ENCODE data around the gene NOX4. TPM values are rescaled to one million over a fixed set of nuclear protein-coding genes. Genes with fewer than 3 reads are reported as not detected.
"Not testable (repeated sequence)": the region's sequence is repeated elsewhere in the genome, so short reads cannot be mapped to it uniquely, and the experiment has no call there.

The NOX4 gene
- total RNA-seq, 4 donors from 2014 or later = 38.4 to 129 (median 67.4) TPM

DNA sequence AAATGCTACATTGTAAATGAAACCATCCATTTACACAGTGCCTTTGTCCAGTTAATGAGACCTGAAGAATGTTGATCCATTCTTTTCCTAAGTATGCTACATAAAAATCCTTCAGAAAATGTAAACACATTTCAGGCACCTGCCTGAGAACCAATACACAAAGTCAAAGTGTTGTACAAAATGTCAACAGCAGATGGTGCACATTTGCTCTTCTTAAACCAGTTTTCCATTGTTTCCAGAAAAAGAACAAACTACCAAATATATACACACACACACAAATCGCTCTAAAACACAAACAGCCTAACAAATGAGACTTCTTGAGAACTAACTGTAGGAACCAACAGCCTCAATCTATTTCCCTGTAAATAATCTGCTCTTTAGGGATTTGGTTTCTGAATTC lies 157.5 kb downstream of the NOX4 start:
- not testable (repeated sequence) for H3K4me1 ChIP-seq, H3K9me3 ChIP-seq, H3K4me3 ChIP-seq, H3K27ac ChIP-seq, H3K27me3 ChIP-seq, H3K36me3 ChIP-seq
- 13 to 22% methylated on average over 1 of the region's 1 CpG for WGBS, 2 donors
- TF ChIP-seq, protein P1, sequence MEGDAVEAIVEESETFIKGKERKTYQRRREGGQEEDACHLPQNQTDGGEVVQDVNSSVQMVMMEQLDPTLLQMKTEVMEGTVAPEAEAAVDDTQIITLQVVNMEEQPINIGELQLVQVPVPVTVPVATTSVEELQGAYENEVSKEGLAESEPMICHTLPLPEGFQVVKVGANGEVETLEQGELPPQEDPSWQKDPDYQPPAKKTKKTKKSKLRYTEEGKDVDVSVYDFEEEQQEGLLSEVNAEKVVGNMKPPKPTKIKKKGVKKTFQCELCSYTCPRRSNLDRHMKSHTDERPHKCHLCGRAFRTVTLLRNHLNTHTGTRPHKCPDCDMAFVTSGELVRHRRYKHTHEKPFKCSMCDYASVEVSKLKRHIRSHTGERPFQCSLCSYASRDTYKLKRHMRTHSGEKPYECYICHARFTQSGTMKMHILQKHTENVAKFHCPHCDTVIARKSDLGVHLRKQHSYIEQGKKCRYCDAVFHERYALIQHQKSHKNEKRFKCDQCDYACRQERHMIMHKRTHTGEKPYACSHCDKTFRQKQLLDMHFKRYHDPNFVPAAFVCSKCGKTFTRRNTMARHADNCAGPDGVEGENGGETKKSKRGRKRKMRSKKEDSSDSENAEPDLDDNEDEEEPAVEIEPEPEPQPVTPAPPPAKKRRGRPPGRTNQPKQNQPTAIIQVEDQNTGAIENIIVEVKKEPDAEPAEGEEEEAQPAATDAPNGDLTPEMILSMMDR (IDR thresholded peaks at IDR 0.05) = peak in 4 of 5 experiments; percentile 7 to 66 (median 36)
- peak in 1 of 2 donors; percentile 29 for DNase-seq (ENCODE audit: low spot score in 2 of 2)

- not testable (repeated sequence) for H3K4me1 ChIP-seq; H3K4me3 ChIP-seq; H3K9me3 ChIP-seq; DNase-seq (ENCODE audit: low spot score in 2 of 2); H3K27ac ChIP-seq; H3K36me3 ChIP-seq; H3K27me3 ChIP-seq
- 62 to 74% methylated on average over 4 of the region's 4 CpGs for WGBS, 2 donors
Measured at GRCh38 chr11:89331940-89332339, 159.2 kb downstream of the NOX4 start.

GRCh38 chr11:89327885-89328284 lies 163.3 kb downstream of the NOX4 start:
- H3K4me1 ChIP-seq = no peaks in the 10 kb centered on the region
- no peak for DNase-seq (ENCODE audit: low spot score in 2 of 2)
- no peaks in the 10 kb centered on the region for H3K27me3 ChIP-seq
- no peak overlapping the region for H3K27ac ChIP-seq
- H3K9me3 ChIP-seq = no peaks in the 10 kb centered on the region
- H3K4me3 ChIP-seq = no peak overlapping the region
- no peak for TF ChIP-seq EP300 (IDR thresholded peaks at IDR 0.05)
- TF ChIP-seq, protein P1 (IDR thresholded peaks at IDR 0.05) = no peak
- no peak for TF ChIP-seq POLR2A (IDR thresholded peaks at IDR 0.05)
- WGBS, 2 donors = 74 to 79% methylated on average over 5 of the region's 5 CpGs
- H3K36me3 ChIP-seq = no peaks in the 10 kb centered on the region

DNA sequence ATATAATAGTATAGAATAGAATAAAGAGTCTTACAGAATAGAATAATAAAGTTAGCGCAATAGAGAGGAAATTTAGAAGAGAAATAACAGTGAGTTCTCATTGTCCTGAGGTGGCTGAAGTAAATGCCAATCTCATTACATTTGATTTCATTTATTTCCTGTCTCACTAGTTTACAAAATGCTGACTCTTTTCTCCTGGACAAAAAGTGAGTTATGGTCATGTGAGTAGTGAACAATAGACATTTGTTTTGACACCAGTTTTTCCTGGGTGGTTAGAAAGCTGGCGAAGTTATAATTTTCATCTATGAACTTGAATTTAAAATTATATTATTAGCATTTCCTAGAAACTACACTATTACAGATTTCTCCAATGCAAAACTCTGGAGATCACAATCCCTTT lies 169.8 kb downstream of the NOX4 start:
- 43 to 54% methylated on average over 2 of the region's 2 CpGs for WGBS, 2 donors
- no peak for TF ChIP-seq POLR2A (IDR thresholded peaks at IDR 0.05)
- TF ChIP-seq, protein P1 (IDR thresholded peaks at IDR 0.05) = no peak
- no peak for TF ChIP-seq EP300 (IDR thresholded peaks at IDR 0.05)
- Histone ChIP-seq H3K27ac (peak overlapping the region in 1 of 4 donors; percentile 5), H3K27me3 (no peaks in the 10 kb centered on the region), H3K9me3 (peaks cover 0 to 7% (median 0%) of the 10 kb centered on the region in 4 donors), H3K4me3 (no peak overlapping the region), H3K36me3 (no peaks in the 10 kb centered on the region), H3K4me1 (no peaks in the 10 kb centered on the region)
- DNase-seq (ENCODE audit: low spot score in 2 of 2) = no peak

GRCh38 chr11:89310607-89311006 lies 180.6 kb downstream of the NOX4 start:
- not testable (repeated sequence) for H3K27me3 ChIP-seq; H3K4me1 ChIP-seq; H3K9me3 ChIP-seq; DNase-seq (ENCODE audit: low spot score in 2 of 2); H3K36me3 ChIP-seq; H3K27ac ChIP-seq; H3K4me3 ChIP-seq
- 66 to 76% methylated on average over 3 of the region's 3 CpGs for WGBS, 2 donors

DNA sequence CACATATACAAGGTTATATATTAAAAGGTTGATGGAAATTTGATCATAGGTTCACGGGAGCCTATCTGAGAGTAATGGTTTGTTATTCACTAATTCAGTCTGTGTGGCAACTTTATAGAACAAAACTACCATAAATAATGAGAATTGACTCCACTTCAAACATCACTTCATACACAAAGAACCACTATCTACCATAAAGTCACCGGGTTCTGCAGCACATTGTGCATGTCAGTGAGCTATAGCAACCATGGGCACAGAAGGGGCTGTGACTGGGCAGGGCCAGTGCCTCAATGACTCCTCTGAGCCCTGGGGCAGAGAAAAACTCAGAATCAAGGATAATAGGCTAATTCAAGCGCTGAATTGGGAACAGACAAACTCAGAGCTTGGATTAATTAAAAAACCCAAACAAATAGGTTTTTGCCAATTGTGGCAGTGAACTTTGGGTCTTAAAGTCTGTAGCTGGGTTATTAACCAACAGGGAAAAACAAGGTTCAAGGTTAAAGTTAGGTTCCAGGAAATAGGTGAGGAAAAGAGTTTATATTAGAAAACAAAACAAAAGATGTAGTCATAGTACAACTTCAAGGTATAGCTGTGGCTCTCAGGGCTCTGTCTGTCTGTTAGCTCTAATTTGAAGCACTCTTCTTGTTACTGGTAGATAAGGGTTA lies 181.7 kb downstream of the NOX4 start:
- DNase-seq (ENCODE audit: low spot score in 2 of 2); H3K4me1 ChIP-seq; H3K36me3 ChIP-seq; H3K27ac ChIP-seq; H3K4me3 ChIP-seq; H3K27me3 ChIP-seq; H3K9me3 ChIP-seq: not testable (repeated sequence)
- WGBS, 2 donors = 54 to 60% methylated on average over 3 of the region's 3 CpGs

GRCh38 chr11:89308272-89308671 lies 182.9 kb downstream of the NOX4 start:
- H3K4me3 ChIP-seq; H3K36me3 ChIP-seq; DNase-seq (ENCODE audit: low spot score in 2 of 2); H3K4me1 ChIP-seq; H3K27ac ChIP-seq; H3K27me3 ChIP-seq; H3K9me3 ChIP-seq: not testable (repeated sequence)
- WGBS, 2 donors = 88 to 100% methylated on average over 1 of the region's 1 CpG

DNA sequence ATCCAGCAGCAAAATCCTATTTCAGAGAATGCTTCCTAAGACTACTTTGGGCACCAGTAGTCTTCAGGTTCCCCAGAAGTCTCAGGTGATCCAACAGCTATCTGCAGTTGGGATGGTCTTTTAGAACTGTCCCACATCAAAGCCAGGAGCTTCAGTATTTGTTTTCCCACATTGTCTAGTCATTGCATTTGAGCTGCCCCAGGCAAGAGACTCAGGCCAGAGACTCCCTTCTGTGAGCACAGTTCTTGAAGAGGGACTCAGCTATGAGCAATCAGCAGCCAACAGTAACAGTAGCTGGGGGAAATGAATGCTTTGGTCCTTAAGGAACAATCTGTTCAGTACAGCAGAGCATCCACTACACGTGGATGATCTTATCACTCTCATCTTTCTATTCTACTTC lies 188.1 kb downstream of the NOX4 start:
- not testable (repeated sequence) for H3K27me3 ChIP-seq; H3K4me3 ChIP-seq; H3K9me3 ChIP-seq; H3K4me1 ChIP-seq; H3K36me3 ChIP-seq; H3K27ac ChIP-seq; DNase-seq (ENCODE audit: low spot score in 2 of 2)
- 73 to 80% methylated on average over 1 of the region's 1 CpG for WGBS, 2 donors

DNA sequence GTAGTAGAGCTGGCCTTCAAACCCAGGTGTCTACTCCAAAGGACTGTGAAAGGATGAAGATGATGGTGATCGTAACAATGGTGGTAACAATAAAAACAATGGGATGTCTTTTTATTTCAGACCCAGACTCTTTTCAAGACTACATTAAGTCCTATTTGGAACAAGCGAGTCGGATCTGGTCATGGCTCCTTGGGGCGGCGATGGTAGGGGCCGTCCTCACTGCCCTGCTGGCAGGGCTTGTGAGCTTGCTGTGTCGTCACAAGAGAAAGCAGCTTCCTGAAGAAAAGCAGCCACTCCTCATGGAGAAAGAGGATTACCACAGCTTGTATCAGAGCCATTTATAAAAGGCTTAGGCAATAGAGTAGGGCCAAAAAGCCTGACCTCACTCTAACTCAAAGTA lies 196.2 kb downstream of the NOX4 start:
- not testable (repeated sequence) for H3K27ac ChIP-seq; H3K4me3 ChIP-seq; DNase-seq (ENCODE audit: low spot score in 2 of 2); H3K27me3 ChIP-seq; H3K4me1 ChIP-seq; H3K9me3 ChIP-seq; H3K36me3 ChIP-seq
- WGBS, 2 donors = 90 to 99% methylated on average over 7 of the region's 7 CpGs
